CD14-positive monocyte (primary cell): Measurements from ENCODE around the gene CAPN11. TPM values are rescaled to one million over a fixed set of nuclear protein-coding genes. Genes with fewer than 3 reads are reported as not detected.
A peak's percentile ranks its signal among the peaks of the same experiment; 100 is the strongest.

Source experiments
- DNase-seq, 3 donors: peaks; one replicate each; pipeline ENCODE4 v3.0.0-alpha.2; 2011 to 2022
- H2AFZ ChIP-seq: 2 replicates; pipeline ENCODE4 v1.6.0; 2012; ENCODE audit warnings: mild to moderate bottlenecking, low read depth, low read length, inconsistent platforms; ENCODE audit not compliant: insufficient read depth, poor library complexity, severe bottlenecking
- H3K27ac ChIP-seq, 2 donors: 1 replicate in 1 of 2; 2 replicates in 1 of 2; pipeline ENCODE4 v1.5.1; 2012 to 2013; ENCODE audit warnings: low read length in 2 of 2, control low read depth in 1 of 2, inconsistent platforms in 1 of 2, low read depth in 1 of 2, mild to moderate bottlenecking in 1 of 2
- H3K27me3 ChIP-seq, 2 donors: one replicate each; pipeline versions ENCODE4 v1.6.0 to v1.6.1; 2011 to 2013; ENCODE audit warnings: low read length in 2 of 2; ENCODE audit not compliant: control insufficient read depth in 2 of 2, insufficient read depth in 2 of 2
- H3K36me3 ChIP-seq, 2 donors: replicated peaks in 1 of 2; 1 replicate in 1 of 2; 2 replicates in 1 of 2; pipeline versions ENCODE4 v1.5.1 to v1.6.1; 2012 to 2013; ENCODE audit warnings: low read length in 2 of 2, control low read depth in 1 of 2, inconsistent platforms in 1 of 2, mild to moderate bottlenecking in 1 of 2; ENCODE audit not compliant: insufficient read depth in 2 of 2, control insufficient read depth in 1 of 2
- H3K4me1 ChIP-seq, 2 donors: 1 replicate in 1 of 2; 2 replicates in 1 of 2; pipeline versions ENCODE4 v1.5.1 to v1.6.1; 2012 to 2013; ENCODE audit warnings: low read length in 2 of 2, control low read depth in 1 of 2, inconsistent platforms in 1 of 2, mild to moderate bottlenecking in 1 of 2, moderate library complexity in 1 of 2; ENCODE audit not compliant: insufficient read depth in 2 of 2, control insufficient read depth in 1 of 2
- H3K4me2 ChIP-seq: replicated peaks from 2 replicates; pipeline ENCODE3; 2012; ENCODE audit warnings: low read length, moderate library complexity, mild to moderate bottlenecking; ENCODE audit not compliant: poor library complexity, severe bottlenecking; ENCODE audit errors: extremely low read depth
- H3K4me3 ChIP-seq, 3 experiments: fragments of 200-600 bp in 1 of 3; sonication (generic) in 1 of 3; replicated peaks in 1 of 3; 1 replicate in 2 of 3; 2 replicates in 1 of 3; pipeline ENCODE4 v1.5.1; 2011 to 2013; ENCODE audit warnings: low read length in 3 of 3, mild to moderate bottlenecking in 3 of 3, control low read depth in 2 of 3, low read depth in 2 of 3, inconsistent platforms in 1 of 3, moderate library complexity in 1 of 3
- H3K79me2 ChIP-seq: 2 replicates; pipeline ENCODE4 v1.6.0; 2012; ENCODE audit warnings: mild to moderate bottlenecking, control low read depth, inconsistent platforms, low read length, moderate library complexity; ENCODE audit not compliant: insufficient read depth
- H3K9ac ChIP-seq: 2 replicates; pipeline ENCODE4 v1.6.0; 2017; ENCODE audit warnings: low read length, mild to moderate bottlenecking; ENCODE audit not compliant: insufficient read depth, poor library complexity, severe bottlenecking
- H3K9me3 ChIP-seq, 2 donors: replicated peaks in 1 of 2; 1 replicate in 1 of 2; 2 replicates in 1 of 2; pipeline versions ENCODE4 v1.5.1 to v1.6.1; 2012 to 2013; ENCODE audit warnings: low read length in 2 of 2, control low read depth in 1 of 2; ENCODE audit not compliant: control insufficient read depth in 1 of 2, insufficient read depth in 1 of 2
- H4K20me1 ChIP-seq: 2 replicates; pipeline ENCODE4 v1.6.0; 2012; ENCODE audit warnings: mild to moderate bottlenecking, low read length, control low read depth, moderate library complexity; ENCODE audit not compliant: insufficient read depth
- H3K27ac Mint-ChIP-seq, 7 donors: one replicate each; pipeline ENCODE4 v1.8.0; 2020; ENCODE audit warnings: mild to moderate bottlenecking in 7 of 7, mixed read lengths in 7 of 7, moderate library complexity in 6 of 7, inconsistent platforms in 2 of 7
- H3K27me3 Mint-ChIP-seq, 3 donors: one replicate each; pipeline ENCODE4 v1.8.0; 2021 to 2022; ENCODE audit warnings: low read depth in 3 of 3, mild to moderate bottlenecking in 3 of 3, mixed read lengths in 3 of 3, moderate library complexity in 3 of 3, inconsistent platforms in 1 of 3
- H3K36me3 Mint-ChIP-seq, 2 donors: one replicate each; pipeline ENCODE4 v1.8.0; 2020; ENCODE audit warnings: mixed read lengths in 2 of 2, inconsistent platforms in 1 of 2, mild to moderate bottlenecking in 1 of 2
- H3K4me1 Mint-ChIP-seq: one replicate; pipeline ENCODE4 v1.8.0; 2020; ENCODE audit warnings: mild to moderate bottlenecking, mixed read lengths
- H3K4me3 Mint-ChIP-seq, 2 donors: one replicate each; pipeline ENCODE4 v1.8.0; 2020; ENCODE audit warnings: mild to moderate bottlenecking in 2 of 2, mixed read lengths in 2 of 2, moderate library complexity in 1 of 2
- H3K9me3 Mint-ChIP-seq, 7 donors: one replicate each; pipeline ENCODE4 v1.8.0; 2020 to 2022; ENCODE audit warnings: mixed read lengths in 7 of 7, mild to moderate bottlenecking in 6 of 7, moderate library complexity in 6 of 7, inconsistent platforms in 2 of 7
- WGBS: methylation state at CpG from one replicate; pipeline ENCODE4 v1.1.5; 2013; ENCODE audit warnings: missing lambda C conversion rate; ENCODE audit not compliant: insufficient coverage; 5-methylcytosine and 5-hydroxymethylcytosine counted together
- intact Hi-C, 2 donors: fragments of 100-400 bp; cut with micrococcal nuclease; formaldehyde crosslinking; loops; one replicate each; pipeline versions ENCODE4 v1.15.0 to v1.15.1; 2023
- polyA plus RNA-seq, 3 donors: library from polyadenylated mRNA; depleted of rRNA in 1 of 3; unstranded in 2 of 3; stranded (reverse) in 1 of 3; fragments of 300-500 nt in 2 of 3; fragments of >200 nt in 1 of 3; fragmentation: Illumina TruSeq in 2 of 3; gene quantifications; 1 replicate in 2 of 3; 2 replicates in 1 of 3; pipeline ENCODE4 v1.2.3, GENCODE V29; 2012 to 2021
- TF ChIP-seq, protein P1 (sequence below): fragments of 200-600 bp; IDR thresholded peaks from one replicate; pipeline ENCODE4 v1.8.0; 2022; ENCODE audit warnings: antibody characterized with exemption, mild to moderate bottlenecking

The CAPN11 gene
- polyA plus RNA-seq, 3 donors, result 0.11 TPM; not detected in 2

- peaks cover 7% of the 10 kb centered on the region for H3K4me1 Mint-ChIP-seq
- H3K4me3 ChIP-seq, result no peak overlapping the region
Measured at GRCh38 chr6:44151348-44152108, 7.1 kb upstream of the CAPN11 start.

DNA sequence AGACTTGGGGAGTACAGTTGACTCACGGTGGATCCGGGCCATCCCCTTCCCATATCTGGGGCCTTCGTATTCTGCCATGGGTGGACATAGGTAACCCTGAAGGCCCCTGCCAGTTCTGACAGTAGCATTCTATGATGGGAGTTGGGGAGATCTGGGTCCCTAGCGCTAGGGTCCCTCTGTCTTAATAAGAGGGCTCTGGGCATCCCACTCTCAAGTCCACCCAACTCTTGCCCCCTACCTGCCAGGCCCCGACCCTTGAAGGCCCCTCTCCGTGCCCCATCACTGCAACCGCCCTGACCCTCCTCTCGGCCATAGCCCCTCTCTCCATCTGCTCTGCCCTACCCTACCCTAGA lies 6.5 kb upstream of the CAPN11 start:
- 58% methylated on average over 6 of the region's 8 CpGs for WGBS
- no peak for DNase-seq
- Histone ChIP-seq H3K79me2 (no peaks in the 10 kb centered on the region), H3K36me3 (peaks cover 20 to 34% of the 10 kb centered on the region in 2 donors), H3K9me3 (no peaks in the 10 kb centered on the region), H4K20me1 (peaks cover 11% of the 10 kb centered on the region), H3K4me2 (no peak overlapping the region), H2AFZ (no peak overlapping the region), H3K27me3 (no peaks in the 10 kb centered on the region), H3K4me3 (no peak overlapping the region), H3K9ac (no peak overlapping the region), H3K27ac (no peak overlapping the region), H3K4me1 (peaks cover 0 to 4% of the 10 kb centered on the region in 2 donors)
- H3K27ac Mint-ChIP-seq, result no peak overlapping the region
- H3K4me3 Mint-ChIP-seq, result no peak overlapping the region
- intact Hi-C loops, result loop anchor here in 1 of 2 donors (1.0 kb wide), 1 partner anchor 53 kb away; no protein-coding TSS in a partner anchor
- peaks cover 29 to 33% of the 10 kb centered on the region in 2 donors for H3K36me3 Mint-ChIP-seq
- H3K27me3 Mint-ChIP-seq, result peaks cover 0 to 6% (median 2%) of the 10 kb centered on the region in 3 donors
- TF ChIP-seq, protein P1, sequence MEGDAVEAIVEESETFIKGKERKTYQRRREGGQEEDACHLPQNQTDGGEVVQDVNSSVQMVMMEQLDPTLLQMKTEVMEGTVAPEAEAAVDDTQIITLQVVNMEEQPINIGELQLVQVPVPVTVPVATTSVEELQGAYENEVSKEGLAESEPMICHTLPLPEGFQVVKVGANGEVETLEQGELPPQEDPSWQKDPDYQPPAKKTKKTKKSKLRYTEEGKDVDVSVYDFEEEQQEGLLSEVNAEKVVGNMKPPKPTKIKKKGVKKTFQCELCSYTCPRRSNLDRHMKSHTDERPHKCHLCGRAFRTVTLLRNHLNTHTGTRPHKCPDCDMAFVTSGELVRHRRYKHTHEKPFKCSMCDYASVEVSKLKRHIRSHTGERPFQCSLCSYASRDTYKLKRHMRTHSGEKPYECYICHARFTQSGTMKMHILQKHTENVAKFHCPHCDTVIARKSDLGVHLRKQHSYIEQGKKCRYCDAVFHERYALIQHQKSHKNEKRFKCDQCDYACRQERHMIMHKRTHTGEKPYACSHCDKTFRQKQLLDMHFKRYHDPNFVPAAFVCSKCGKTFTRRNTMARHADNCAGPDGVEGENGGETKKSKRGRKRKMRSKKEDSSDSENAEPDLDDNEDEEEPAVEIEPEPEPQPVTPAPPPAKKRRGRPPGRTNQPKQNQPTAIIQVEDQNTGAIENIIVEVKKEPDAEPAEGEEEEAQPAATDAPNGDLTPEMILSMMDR, result peak; percentile 45
- peaks cover 0 to 4% (median 0%) of the 10 kb centered on the region in 7 donors for H3K9me3 Mint-ChIP-seq
- H3K4me1 Mint-ChIP-seq, result peaks cover 8% of the 10 kb centered on the region

More at GRCh38 chr6:44151348-44152108, 7.1 kb upstream of the CAPN11 start:
- H3K9ac ChIP-seq, result no peak overlapping the region
- H3K27me3 ChIP-seq, result no peaks in the 10 kb centered on the region
- intact Hi-C loops, result loop anchor here (1.0 to 2.0 kb wide), 2 partner anchors 52 to 55 kb away; no protein-coding TSS in a partner anchor
- no peak overlapping the region for H2AFZ ChIP-seq
- peaks cover 11% of the 10 kb centered on the region for H4K20me1 ChIP-seq
- H3K36me3 Mint-ChIP-seq, result peaks cover 35 to 39% of the 10 kb centered on the region in 2 donors
- no peak overlapping the region for H3K27ac Mint-ChIP-seq
- H3K27me3 Mint-ChIP-seq, result peaks cover 0 to 6% (median 2%) of the 10 kb centered on the region in 3 donors
- H3K4me2 ChIP-seq, result peak overlapping the region; percentile 22
- TF ChIP-seq, protein P1, result peak; percentile 99
- H3K27ac ChIP-seq, result no peak overlapping the region
- WGBS, result 23% methylated on average over 30 of the region's 31 CpGs
- peak; percentile 60 to 78 (median 63) for DNase-seq
- H3K9me3 ChIP-seq, result no peaks in the 10 kb centered on the region
- H3K36me3 ChIP-seq, result peaks cover 24 to 39% of the 10 kb centered on the region in 2 donors
- peaks cover 0 to 4% of the 10 kb centered on the region in 2 donors for H3K4me1 ChIP-seq
- peaks cover 0 to 4% (median 0%) of the 10 kb centered on the region in 7 donors for H3K9me3 Mint-ChIP-seq
- H3K79me2 ChIP-seq, result no peaks in the 10 kb centered on the region
- no peak overlapping the region for H3K4me3 Mint-ChIP-seq
